ENCODE results near the gene HYLS1.

GRCh38 chr11:125883375-125883774 is 4.1 kb upstream of the HYLS1 start:
- TF ChIP-seq CTCF (conservative IDR thresholded peaks at IDR 0.05 in 1 of 2, IDR thresholded peaks at IDR 0.05 in 1 of 2; ENCODE audit: low read depth in 1 of 2, low read length in 2 of 2) = no peak
- TF ChIP-seq EZH2 (IDR thresholded peaks at IDR 0.05; ENCODE audit: low read length, missing control alignments) = no peak
